Astrocyte of the cerebellum (primary cell): Measurements from ENCODE around the gene PSMD1.

Experiments used
- DNase-seq: peaks from one replicate; pipeline ENCODE4 v3.0.0-alpha.2; 2011; ENCODE audit warnings: low read depth
- H3K4me3 ChIP-seq: 2 replicates; pipeline ENCODE4 v1.5.1; 2011; ENCODE audit warnings: mild to moderate bottlenecking, low read depth, low read length, moderate library complexity
- in situ Hi-C: cut with HindIII; loops from 2 replicates; pipeline ENCODE4 v1.10.0; 2017; ENCODE audit warnings: low sequenced_read_pairs
- TF ChIP-seq, protein P1 (sequence below): IDR thresholded peaks from 2 replicates; pipeline ENCODE4 v1.5.1; 2012; ENCODE audit warnings: low read length, low read depth, moderate library complexity, mild to moderate bottlenecking; ENCODE audit errors: missing control alignments

Gene PSMD1

GRCh38 chr2:231219289-231219688 is 162.6 kb downstream of the PSMD1 start:
- in situ Hi-C loops, result no loop called here

DNA sequence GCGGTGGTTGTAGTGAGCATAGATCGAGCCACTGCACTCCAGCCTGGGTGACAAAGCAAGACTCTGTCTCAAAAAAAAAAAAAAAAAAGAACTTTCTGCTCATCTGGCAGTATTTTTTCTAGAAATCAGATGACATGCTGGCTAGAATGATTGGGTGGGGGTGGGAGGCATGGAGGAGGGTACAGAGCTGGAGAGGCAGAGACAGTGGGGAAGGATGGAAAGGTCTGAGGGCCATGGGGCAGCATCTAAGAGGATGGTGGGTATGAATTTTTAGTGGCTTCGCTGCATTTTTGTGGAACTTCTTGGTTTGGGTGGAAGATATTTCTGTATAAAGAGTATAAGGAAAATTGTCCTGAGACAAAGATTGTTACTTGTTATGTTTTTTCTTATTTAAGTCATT is 165.1 kb downstream of the PSMD1 start:
- in situ Hi-C loops, result loop anchor here (5.0 to 10.0 kb wide), 2 partner anchors 77 to 124 kb away; no protein-coding TSS in a partner anchor
- TF ChIP-seq, protein P1, sequence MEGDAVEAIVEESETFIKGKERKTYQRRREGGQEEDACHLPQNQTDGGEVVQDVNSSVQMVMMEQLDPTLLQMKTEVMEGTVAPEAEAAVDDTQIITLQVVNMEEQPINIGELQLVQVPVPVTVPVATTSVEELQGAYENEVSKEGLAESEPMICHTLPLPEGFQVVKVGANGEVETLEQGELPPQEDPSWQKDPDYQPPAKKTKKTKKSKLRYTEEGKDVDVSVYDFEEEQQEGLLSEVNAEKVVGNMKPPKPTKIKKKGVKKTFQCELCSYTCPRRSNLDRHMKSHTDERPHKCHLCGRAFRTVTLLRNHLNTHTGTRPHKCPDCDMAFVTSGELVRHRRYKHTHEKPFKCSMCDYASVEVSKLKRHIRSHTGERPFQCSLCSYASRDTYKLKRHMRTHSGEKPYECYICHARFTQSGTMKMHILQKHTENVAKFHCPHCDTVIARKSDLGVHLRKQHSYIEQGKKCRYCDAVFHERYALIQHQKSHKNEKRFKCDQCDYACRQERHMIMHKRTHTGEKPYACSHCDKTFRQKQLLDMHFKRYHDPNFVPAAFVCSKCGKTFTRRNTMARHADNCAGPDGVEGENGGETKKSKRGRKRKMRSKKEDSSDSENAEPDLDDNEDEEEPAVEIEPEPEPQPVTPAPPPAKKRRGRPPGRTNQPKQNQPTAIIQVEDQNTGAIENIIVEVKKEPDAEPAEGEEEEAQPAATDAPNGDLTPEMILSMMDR, result no peak
- no peak for DNase-seq
- no peak overlapping the region for H3K4me3 ChIP-seq

More at GRCh38 chr2:231219289-231219688, 162.6 kb downstream of the PSMD1 start:
- TF ChIP-seq, protein P1, result no peak
- DNase-seq, result no peak
- H3K4me3 ChIP-seq, result no peak overlapping the region
